Esophagus muscularis mucosa (tissue), 4 donors: ENCODE data around the gene CCNO.

Experiments used
- EP300 ChIP-seq: sonication (generic); formaldehyde crosslinking; IDR thresholded peaks from one replicate; pipeline ENCODE4 v1.6.1; 2017; ENCODE audit warnings: antibody characterized with exemption
- POLR2A ChIP-seq: fragments of 450-650 bp; IDR thresholded peaks from one replicate; pipeline ENCODE4 v1.6.1; 2017; ENCODE audit warnings: antibody characterized with exemption, moderate library complexity, mild to moderate bottlenecking, low read depth
- POLR2AphosphoS5 ChIP-seq, 2 donors: sonication (generic); formaldehyde crosslinking; IDR thresholded peaks; one replicate each; pipeline ENCODE4 v1.6.1; 2017; ENCODE audit warnings: antibody characterized with exemption in 2 of 2
- TF ChIP-seq, protein P1 (sequence below), 3 experiments: fragments of 200-600 bp in 2 of 3; fragments of 450-650 bp in 1 of 3; sonication (generic) in 2 of 3; IDR thresholded peaks; one replicate each; pipeline ENCODE4 v1.5.1; 2017 to 2019; ENCODE audit warnings: antibody characterized with exemption in 3 of 3, mild to moderate bottlenecking in 2 of 3, moderate library complexity in 1 of 3

GRCh38 chr5:55222985-55223811, 10.2 kb downstream of the CCNO start:
- TF ChIP-seq, protein P1, sequence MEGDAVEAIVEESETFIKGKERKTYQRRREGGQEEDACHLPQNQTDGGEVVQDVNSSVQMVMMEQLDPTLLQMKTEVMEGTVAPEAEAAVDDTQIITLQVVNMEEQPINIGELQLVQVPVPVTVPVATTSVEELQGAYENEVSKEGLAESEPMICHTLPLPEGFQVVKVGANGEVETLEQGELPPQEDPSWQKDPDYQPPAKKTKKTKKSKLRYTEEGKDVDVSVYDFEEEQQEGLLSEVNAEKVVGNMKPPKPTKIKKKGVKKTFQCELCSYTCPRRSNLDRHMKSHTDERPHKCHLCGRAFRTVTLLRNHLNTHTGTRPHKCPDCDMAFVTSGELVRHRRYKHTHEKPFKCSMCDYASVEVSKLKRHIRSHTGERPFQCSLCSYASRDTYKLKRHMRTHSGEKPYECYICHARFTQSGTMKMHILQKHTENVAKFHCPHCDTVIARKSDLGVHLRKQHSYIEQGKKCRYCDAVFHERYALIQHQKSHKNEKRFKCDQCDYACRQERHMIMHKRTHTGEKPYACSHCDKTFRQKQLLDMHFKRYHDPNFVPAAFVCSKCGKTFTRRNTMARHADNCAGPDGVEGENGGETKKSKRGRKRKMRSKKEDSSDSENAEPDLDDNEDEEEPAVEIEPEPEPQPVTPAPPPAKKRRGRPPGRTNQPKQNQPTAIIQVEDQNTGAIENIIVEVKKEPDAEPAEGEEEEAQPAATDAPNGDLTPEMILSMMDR (IDR thresholded peaks at IDR 0.05) = no peak
- no peak for TF ChIP-seq POLR2AphosphoS5 (IDR thresholded peaks at IDR 0.05)
- no peak for TF ChIP-seq POLR2A
- no peak for TF ChIP-seq EP300
